Measurements from ENCODE around the gene SUGCT. TPM values are rescaled to one million over a fixed set of nuclear protein-coding genes. Genes with fewer than 3 reads are reported as not detected.

SUGCT gene
- total and polyA plus RNA-seq, 3 experiments from 2014 or later, result 1.1 to 1.4 (median 1.3) TPM

GRCh38 chr7:40763319-40764287 is 628.8 kb downstream of the SUGCT start:
- no peak for DNase-seq
- no peak overlapping the region for H3K4me3 ChIP-seq (ENCODE audit: low read length)
- H3K9me3 ChIP-seq (ENCODE audit: low read length), result no peaks in the 10 kb centered on the region
- ChIA-PET CTCF (no interaction called here), POLR2A (no interaction called here)
- no peak overlapping the region for H3K27ac ChIP-seq (ENCODE audit: low read depth, low read length)
- no peak overlapping the region for H3K27ac Mint-ChIP-seq
- no peak overlapping the region for H3K4me3 Mint-ChIP-seq
- no peaks in the 10 kb centered on the region for H3K4me1 ChIP-seq (ENCODE audit: insufficient read depth, low read length)
- H3K27me3 Mint-ChIP-seq, result no peaks in the 10 kb centered on the region
- H3K36me3 Mint-ChIP-seq, result no peaks in the 10 kb centered on the region
- H3K4me1 Mint-ChIP-seq, result no peaks in the 10 kb centered on the region
- no peaks in the 10 kb centered on the region for H3K27me3 ChIP-seq (ENCODE audit: insufficient read depth, low read length, poor library complexity, severe bottlenecking)
- no peaks in the 10 kb centered on the region for H3K36me3 ChIP-seq (ENCODE audit: insufficient read depth, low read length)
- H3K9me3 Mint-ChIP-seq, result peaks cover 0 to 10% (median 4%) of the 10 kb centered on the region in 5 donors

GRCh38 chr7:40765639-40766038 is 630.8 kb downstream of the SUGCT start:
- no peak overlapping the region for H3K27ac Mint-ChIP-seq
- Histone ChIP-seq H3K36me3 (ENCODE audit: insufficient read depth, low read length) (no peaks in the 10 kb centered on the region), H3K4me1 (ENCODE audit: insufficient read depth, low read length) (no peaks in the 10 kb centered on the region), H3K27ac (ENCODE audit: low read depth, low read length) (no peak overlapping the region), H3K27me3 (ENCODE audit: insufficient read depth, low read length, poor library complexity, severe bottlenecking) (no peaks in the 10 kb centered on the region), H3K9me3 (ENCODE audit: low read length) (no peaks in the 10 kb centered on the region), H3K4me3 (ENCODE audit: low read length) (no peak overlapping the region)
- no peaks in the 10 kb centered on the region for H3K27me3 Mint-ChIP-seq
- no peaks in the 10 kb centered on the region for H3K36me3 Mint-ChIP-seq
- peaks cover 0 to 15% (median 5%) of the 10 kb centered on the region in 5 donors for H3K9me3 Mint-ChIP-seq
- ChIA-PET POLR2A (no interaction called here), CTCF (no interaction called here)
- no peak overlapping the region for H3K4me3 Mint-ChIP-seq
- DNase-seq, result no peak
- H3K4me1 Mint-ChIP-seq, result no peaks in the 10 kb centered on the region

DNA sequence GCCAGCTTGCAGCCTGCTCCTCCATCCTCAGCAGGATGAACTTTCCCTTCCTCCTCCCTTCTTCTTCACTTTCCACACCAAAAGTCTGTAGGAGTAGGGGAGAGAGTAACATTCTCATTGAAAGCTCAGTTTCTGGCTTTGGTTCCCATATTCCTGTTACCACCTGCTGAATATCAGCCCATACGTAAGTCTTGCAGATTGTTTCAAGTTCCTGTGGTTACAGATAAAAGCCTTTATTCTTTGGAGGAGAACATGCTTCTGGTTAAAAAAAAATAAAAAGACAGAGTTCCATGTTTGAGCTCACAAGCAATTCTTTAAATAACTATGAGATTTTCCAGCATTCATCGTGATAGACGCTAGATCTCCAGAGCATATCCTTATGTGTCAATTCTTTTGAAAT is 637.3 kb downstream of the SUGCT start:
- H3K36me3 Mint-ChIP-seq, result no peaks in the 10 kb centered on the region
- CTCF ChIA-PET, result no interaction called here

DNA sequence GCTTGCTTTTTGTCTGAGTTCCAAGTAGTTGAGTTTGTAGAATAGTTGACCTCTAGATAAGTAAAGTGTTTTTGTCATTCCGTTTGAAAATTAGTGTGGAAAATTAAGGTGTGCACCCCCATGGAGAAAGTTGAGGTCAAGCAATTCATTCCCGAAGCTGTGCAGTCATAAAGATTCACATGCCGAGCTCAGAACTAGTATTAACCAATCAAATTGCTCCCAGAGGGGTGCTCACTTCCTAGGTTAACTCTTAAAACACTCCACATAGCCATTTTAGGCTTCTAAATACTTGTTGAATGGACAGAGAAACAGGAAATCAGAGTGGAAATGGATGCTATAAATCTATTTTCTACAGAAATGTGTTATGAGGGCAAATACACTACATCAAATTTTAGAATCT is 638.9 kb downstream of the SUGCT start:
- H3K27ac Mint-ChIP-seq, result no peak overlapping the region
- no peak overlapping the region for H3K4me3 Mint-ChIP-seq
- H3K9me3 Mint-ChIP-seq, result peaks cover 0 to 12% (median 2%) of the 10 kb centered on the region in 5 donors
- DNase-seq, result no peak
- Histone ChIP-seq H3K27ac (ENCODE audit: low read depth, low read length) (no peak overlapping the region), H3K9me3 (ENCODE audit: low read length) (no peaks in the 10 kb centered on the region), H3K4me3 (ENCODE audit: low read length) (no peak overlapping the region), H3K36me3 (ENCODE audit: insufficient read depth, low read length) (no peaks in the 10 kb centered on the region), H3K27me3 (ENCODE audit: insufficient read depth, low read length, poor library complexity, severe bottlenecking) (no peaks in the 10 kb centered on the region), H3K4me1 (ENCODE audit: insufficient read depth, low read length) (no peaks in the 10 kb centered on the region)
- no peaks in the 10 kb centered on the region for H3K4me1 Mint-ChIP-seq
- ChIA-PET CTCF (no interaction called here), POLR2A (no interaction called here)
- H3K27me3 Mint-ChIP-seq, result no peaks in the 10 kb centered on the region
- no peaks in the 10 kb centered on the region for H3K36me3 Mint-ChIP-seq

More for the DNA sequence above, 637.3 kb downstream of the SUGCT start:
- H3K27me3 Mint-ChIP-seq, result no peaks in the 10 kb centered on the region
- DNase-seq, result no peak
- Histone ChIP-seq H3K4me1 (ENCODE audit: insufficient read depth, low read length) (no peaks in the 10 kb centered on the region), H3K27me3 (ENCODE audit: insufficient read depth, low read length, poor library complexity, severe bottlenecking) (no peaks in the 10 kb centered on the region), H3K27ac (ENCODE audit: low read depth, low read length) (no peak overlapping the region), H3K36me3 (ENCODE audit: insufficient read depth, low read length) (no peaks in the 10 kb centered on the region), H3K9me3 (ENCODE audit: low read length) (no peaks in the 10 kb centered on the region), H3K4me3 (ENCODE audit: low read length) (no peak overlapping the region)
- no peak overlapping the region for H3K4me3 Mint-ChIP-seq
- POLR2A ChIA-PET, result no interaction called here
- H3K4me1 Mint-ChIP-seq, result no peaks in the 10 kb centered on the region
- no peak overlapping the region for H3K27ac Mint-ChIP-seq
- H3K9me3 Mint-ChIP-seq, result peaks cover 0 to 12% (median 2%) of the 10 kb centered on the region in 5 donors

DNA sequence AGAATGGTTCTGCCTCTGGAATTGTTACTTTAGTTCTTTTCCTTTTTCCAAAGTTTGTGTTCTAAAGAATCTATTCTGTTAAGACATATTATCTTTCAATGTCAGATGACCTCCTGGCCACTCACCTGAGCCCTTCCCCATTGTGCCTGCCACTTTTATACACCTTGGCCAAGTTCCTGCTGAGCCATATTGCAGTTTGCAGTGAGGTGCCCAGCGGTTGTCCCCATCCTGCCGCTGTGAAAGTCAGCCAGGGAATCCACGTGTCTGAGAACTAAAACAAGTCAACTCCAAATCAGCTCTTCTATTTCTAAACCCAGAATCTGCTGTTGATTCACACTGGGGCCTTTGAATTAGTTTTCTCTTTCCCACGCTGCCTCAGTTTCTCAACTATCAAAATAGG is 641.1 kb downstream of the SUGCT start:
- Mint-ChIP-seq H3K27me3 (no peaks in the 10 kb centered on the region), H3K9me3 (peaks cover 0 to 13% (median 2%) of the 10 kb centered on the region in 5 donors), H3K4me1 (no peaks in the 10 kb centered on the region), H3K36me3 (no peaks in the 10 kb centered on the region), H3K4me3 (no peak overlapping the region), H3K27ac (no peak overlapping the region)
- H3K36me3 ChIP-seq (ENCODE audit: insufficient read depth, low read length), result no peaks in the 10 kb centered on the region
- no peaks in the 10 kb centered on the region for H3K27me3 ChIP-seq (ENCODE audit: insufficient read depth, low read length, poor library complexity, severe bottlenecking)
- H3K27ac ChIP-seq (ENCODE audit: low read depth, low read length), result no peak overlapping the region
- H3K9me3 ChIP-seq (ENCODE audit: low read length), result no peaks in the 10 kb centered on the region
- POLR2A ChIA-PET, result no interaction called here
- DNase-seq, result no peak
- no peaks in the 10 kb centered on the region for H3K4me1 ChIP-seq (ENCODE audit: insufficient read depth, low read length)
- no peak overlapping the region for H3K4me3 ChIP-seq (ENCODE audit: low read length)
- CTCF ChIA-PET, result no interaction called here

DNA sequence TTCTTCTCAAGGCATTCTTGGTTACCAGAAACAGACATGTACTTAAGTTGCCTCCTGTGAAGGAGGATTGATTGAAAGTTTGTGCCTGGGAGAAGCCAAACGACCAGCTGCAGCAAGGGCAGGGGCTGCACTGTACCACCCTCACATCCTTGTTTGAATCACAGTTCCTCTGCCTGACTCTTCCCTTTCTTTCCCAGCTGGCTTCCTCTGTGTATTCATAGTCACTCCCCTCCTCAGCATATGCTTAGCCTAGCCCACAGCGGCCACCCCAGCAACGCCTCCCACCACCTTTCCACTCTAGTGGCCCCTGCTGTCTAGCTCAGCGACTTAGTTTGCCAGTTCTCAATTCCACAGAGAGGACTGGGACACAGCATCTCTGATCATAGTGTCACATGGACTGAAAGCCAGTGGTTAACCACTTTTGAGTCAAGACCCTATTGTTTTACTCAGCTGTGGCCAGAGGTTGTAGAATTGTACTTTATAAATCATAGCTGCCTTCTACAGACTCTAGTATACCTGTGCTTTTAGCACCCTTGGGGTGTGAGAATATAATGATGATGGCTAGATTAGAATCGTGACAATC is 643.0 kb downstream of the SUGCT start:
- Mint-ChIP-seq H3K27ac (no peak overlapping the region), H3K27me3 (no peaks in the 10 kb centered on the region), H3K4me1 (no peaks in the 10 kb centered on the region), H3K9me3 (peaks cover 0 to 13% (median 3%) of the 10 kb centered on the region in 5 donors), H3K36me3 (no peaks in the 10 kb centered on the region), H3K4me3 (peak overlapping the region in 1 of 7 donors; percentile 52)
- no peaks in the 10 kb centered on the region for H3K4me1 ChIP-seq (ENCODE audit: insufficient read depth, low read length)
- no peak overlapping the region for H3K4me3 ChIP-seq (ENCODE audit: low read length)
- no peak overlapping the region for H3K27ac ChIP-seq (ENCODE audit: low read depth, low read length)
- ChIA-PET CTCF (no interaction called here), POLR2A (no interaction called here)
- no peaks in the 10 kb centered on the region for H3K27me3 ChIP-seq (ENCODE audit: insufficient read depth, low read length, poor library complexity, severe bottlenecking)
- no peak for DNase-seq
- no peaks in the 10 kb centered on the region for H3K9me3 ChIP-seq (ENCODE audit: low read length)
- no peaks in the 10 kb centered on the region for H3K36me3 ChIP-seq (ENCODE audit: insufficient read depth, low read length)

DNA sequence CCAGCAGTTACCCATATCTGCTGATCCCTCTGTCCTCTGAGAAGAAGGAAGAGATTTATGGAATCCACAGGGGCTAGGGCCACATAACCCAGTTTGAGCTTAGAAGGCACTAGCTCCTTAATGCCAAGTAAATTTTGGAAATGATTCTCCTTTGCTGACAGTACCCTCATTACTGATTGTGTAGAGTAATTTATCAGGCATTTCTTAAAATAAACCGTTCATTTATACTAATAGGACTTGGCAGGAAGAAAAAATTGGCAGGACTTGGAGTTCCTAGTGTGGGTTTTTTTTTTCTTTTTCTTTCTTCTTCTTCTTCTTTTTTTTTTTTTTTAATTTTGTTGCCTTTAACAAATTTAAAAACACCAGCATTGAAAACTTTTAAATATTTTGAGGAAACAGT is 645.7 kb downstream of the SUGCT start:
- Mint-ChIP-seq H3K9me3 (peaks cover 0 to 13% (median 4%) of the 10 kb centered on the region in 5 donors), H3K27me3 (no peaks in the 10 kb centered on the region), H3K4me1 (no peaks in the 10 kb centered on the region), H3K4me3 (no peak overlapping the region), H3K36me3 (no peaks in the 10 kb centered on the region), H3K27ac (no peak overlapping the region)
- H3K9me3 ChIP-seq (ENCODE audit: low read length), result no peaks in the 10 kb centered on the region
- no peaks in the 10 kb centered on the region for H3K4me1 ChIP-seq (ENCODE audit: insufficient read depth, low read length)
- no peaks in the 10 kb centered on the region for H3K27me3 ChIP-seq (ENCODE audit: insufficient read depth, low read length, poor library complexity, severe bottlenecking)
- no peaks in the 10 kb centered on the region for H3K36me3 ChIP-seq (ENCODE audit: insufficient read depth, low read length)
- ChIA-PET POLR2A (no interaction called here), CTCF (no interaction called here)
- H3K4me3 ChIP-seq (ENCODE audit: low read length), result no peak overlapping the region
- no peak for DNase-seq
- no peak overlapping the region for H3K27ac ChIP-seq (ENCODE audit: low read depth, low read length)

DNA sequence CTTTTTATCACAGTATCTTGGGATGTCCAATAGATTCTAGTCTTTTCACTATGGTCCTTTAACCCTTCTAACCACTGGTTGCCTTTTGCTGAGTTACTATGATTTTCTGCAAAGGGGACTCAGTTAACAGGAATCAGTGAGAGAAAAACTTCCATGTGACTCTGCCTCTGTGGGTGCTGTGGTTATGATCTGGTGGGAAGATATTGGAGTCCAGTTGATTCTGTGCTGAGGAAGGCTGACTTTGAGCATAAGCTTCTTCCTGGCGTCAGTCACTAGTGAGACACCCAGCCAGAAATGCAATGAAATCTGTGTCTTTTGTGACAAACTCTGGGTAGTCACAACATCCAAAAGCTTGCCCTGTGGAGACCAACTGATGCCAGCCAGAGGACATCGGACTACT is 648.0 kb downstream of the SUGCT start:
- H3K27me3 Mint-ChIP-seq, result no peaks in the 10 kb centered on the region
- no peaks in the 10 kb centered on the region for H3K36me3 Mint-ChIP-seq
- H3K9me3 Mint-ChIP-seq, result peaks cover 0 to 11% (median 8%) of the 10 kb centered on the region in 5 donors
- POLR2A ChIA-PET, result no interaction called here
- Histone ChIP-seq H3K36me3 (ENCODE audit: insufficient read depth, low read length) (no peaks in the 10 kb centered on the region), H3K27ac (ENCODE audit: low read depth, low read length) (no peak overlapping the region), H3K4me3 (ENCODE audit: low read length) (no peak overlapping the region), H3K9me3 (ENCODE audit: low read length) (no peaks in the 10 kb centered on the region), H3K4me1 (ENCODE audit: insufficient read depth, low read length) (no peaks in the 10 kb centered on the region), H3K27me3 (ENCODE audit: insufficient read depth, low read length, poor library complexity, severe bottlenecking) (no peaks in the 10 kb centered on the region)
- H3K27ac Mint-ChIP-seq, result no peak overlapping the region
- DNase-seq, result no peak
- no peaks in the 10 kb centered on the region for H3K4me1 Mint-ChIP-seq
- CTCF ChIA-PET, result no interaction called here
- no peak overlapping the region for H3K4me3 Mint-ChIP-seq
